H1 (cell line): Measurements from ENCODE around the gene SCFD1. TPM values are rescaled to one million over a fixed set of nuclear protein-coding genes. Genes with fewer than 3 reads are reported as not detected.

Experiments
- CTCF ChIA-PET: fragments of 300-600 bp; sonication (Branson Sonifier 250); formaldehyde crosslinking; loops from one replicate; lab custom pipeline; 2021; ENCODE audit not compliant: partially characterized antibody; lab: Charles Lee
- POLR2A ChIA-PET: fragments of 300-600 bp; sonication (Branson Sonifier 250); formaldehyde crosslinking; loops from one replicate; lab custom pipeline; 2021; ENCODE audit warnings: inconsistent platforms; ENCODE audit not compliant: partially characterized antibody; lab: Charles Lee
- DNase-seq, 2 experiments: peaks; one replicate each; pipeline versions ENCODE4 v3.0.0 to v3.0.0-alpha.2; 2010 to 2022; ENCODE audit warnings: low spot score in 2 of 2, low read depth in 1 of 2, mixed read lengths in 1 of 2
- FAIRE-seq: peaks from 2 replicates; lab custom pipeline; 2011; peaks lifted over from hg19 to GRCh38; lab: Jason Lieb, UNC
- H2AFZ ChIP-seq: 2 replicates; pipeline ENCODE4 v1.8.1; 2012; ENCODE audit warnings: low read length, inconsistent platforms
- H2AK5ac ChIP-seq: 2 replicates; pipeline ENCODE4 v1.6.1; 2013; ENCODE audit warnings: low read depth, low read length
- H2BK120ac ChIP-seq: replicated peaks from 2 replicates; pipeline ENCODE3; 2013; ENCODE audit warnings: low read depth, low read length, inconsistent platforms
- H2BK12ac ChIP-seq: 2 replicates; pipeline ENCODE4 v1.6.1; 2013; ENCODE audit warnings: low read depth, low read length
- H2BK15ac ChIP-seq: 2 replicates; pipeline ENCODE4 v1.6.1; 2013; ENCODE audit warnings: low read length
- H2BK20ac ChIP-seq: 2 replicates; pipeline ENCODE4 v1.6.1; 2013; ENCODE audit warnings: low read length
- H2BK5ac ChIP-seq: 2 replicates; pipeline ENCODE4 v1.6.1; 2013; ENCODE audit warnings: low read depth, low read length
- H3K14ac ChIP-seq: 2 replicates; pipeline ENCODE4 v1.6.1; 2013; ENCODE audit warnings: inconsistent platforms; ENCODE audit not compliant: insufficient read length
- H3K18ac ChIP-seq: 2 replicates; pipeline ENCODE4 v1.6.1; 2013; ENCODE audit warnings: low read length; ENCODE audit errors: extremely low read depth
- H3K23ac ChIP-seq: 2 replicates; pipeline ENCODE4 v1.6.1; 2013; ENCODE audit warnings: inconsistent platforms; ENCODE audit not compliant: insufficient read length
- H3K23me2 ChIP-seq: 2 replicates; pipeline ENCODE4 v1.6.1; 2013; ENCODE audit warnings: low read depth, low read length
- H3K27ac ChIP-seq: 2 replicates; pipeline ENCODE4 v1.6.1; 2011; ENCODE audit warnings: low read depth, low read length, inconsistent platforms
- H3K27me3 ChIP-seq, 4 experiments: replicated peaks in 1 of 4; 1 replicate in 1 of 4; 2 replicates in 3 of 4; pipeline versions ENCODE4 v1.6.1 to v1.8.1; 2011 to 2013; ENCODE audit warnings: low read length in 3 of 4, mild to moderate bottlenecking in 3 of 4, inconsistent platforms in 2 of 4, mixed read lengths in 2 of 4, moderate library complexity in 1 of 4; ENCODE audit not compliant: control insufficient read depth in 3 of 4, insufficient read depth in 3 of 4; ENCODE audit errors: extremely low read depth in 1 of 4
- H3K36me3 ChIP-seq, 4 experiments: 2 replicates each; pipeline versions ENCODE4 v1.6.1 to v1.8.1; 2011 to 2013; ENCODE audit warnings: mild to moderate bottlenecking in 4 of 4, low read length in 3 of 4, moderate library complexity in 2 of 4, control low read depth in 1 of 4, inconsistent platforms in 1 of 4; ENCODE audit not compliant: insufficient read depth in 4 of 4, control insufficient read depth in 2 of 4
- H3K4ac ChIP-seq: replicated peaks from 2 replicates; pipeline ENCODE3; 2013; ENCODE audit warnings: low read length, low read depth, mixed read lengths, inconsistent platforms; ENCODE audit not compliant: insufficient read length
- H3K4me1 ChIP-seq, 4 experiments: replicated peaks in 1 of 4; 1 replicate in 1 of 4; 2 replicates in 3 of 4; pipeline versions ENCODE4 v1.6.1 to v1.8.1; 2011 to 2013; ENCODE audit warnings: low read length in 3 of 4, inconsistent platforms in 2 of 4, mixed read lengths in 1 of 4; ENCODE audit not compliant: insufficient read depth in 4 of 4, control insufficient read depth in 3 of 4
- H3K4me2 ChIP-seq, 2 experiments: 2 replicates each; pipeline versions ENCODE4 v1.6.1 to v1.8.1; 2011 to 2013; ENCODE audit warnings: low read depth in 2 of 2, low read length in 2 of 2, control low read depth in 1 of 2, inconsistent platforms in 1 of 2, mild to moderate bottlenecking in 1 of 2; ENCODE audit not compliant: insufficient read depth in 1 of 2
- H3K4me3 ChIP-seq, 4 experiments: fragments of 200-600, 300-600 bp in 1 of 4; sonication (generic), shearing (Covaris generic), sonication (Bioruptor Twin) in 1 of 4; 2 replicates each; pipeline versions ENCODE4 v1.5.1 to v1.8.1; 2011 to 2016; ENCODE audit warnings: low read length in 4 of 4, low read depth in 3 of 4, control low read depth in 2 of 4, inconsistent platforms in 2 of 4, mild to moderate bottlenecking in 2 of 4, mixed read lengths in 1 of 4, moderate library complexity in 1 of 4; ENCODE audit not compliant: insufficient read depth in 2 of 4; ENCODE audit errors: extremely low read depth in 1 of 4
- H3K56ac ChIP-seq: replicated peaks from 2 replicates; pipeline ENCODE3; 2013; ENCODE audit warnings: low read depth, mild to moderate bottlenecking, mixed read lengths, low read length, inconsistent platforms; ENCODE audit not compliant: insufficient read length
- H3K79me1 ChIP-seq: 2 replicates; pipeline ENCODE4 v1.6.1; 2013; ENCODE audit warnings: low read depth, low read length, control low read depth
- H3K79me2 ChIP-seq, 2 experiments: 2 replicates each; pipeline versions ENCODE4 v1.6.1 to v1.8.1; 2012 to 2013; ENCODE audit warnings: low read length in 2 of 2, mild to moderate bottlenecking in 2 of 2, inconsistent platforms in 1 of 2; ENCODE audit not compliant: insufficient read depth in 2 of 2, control insufficient read depth in 1 of 2
- H3K9ac ChIP-seq, 4 experiments: replicated peaks in 1 of 4; 1 replicate in 1 of 4; 2 replicates in 3 of 4; pipeline versions ENCODE4 v1.6.1 to v1.8.1; 2011 to 2013; ENCODE audit warnings: low read depth in 3 of 4, low read length in 3 of 4, control low read depth in 2 of 4, mild to moderate bottlenecking in 2 of 4, moderate library complexity in 2 of 4, inconsistent platforms in 1 of 4; ENCODE audit errors: extremely low read depth in 1 of 4
- H3K9me3 ChIP-seq, 2 experiments: 2 replicates each; pipeline versions ENCODE4 v1.6.1 to v1.8.1; 2012 to 2013; ENCODE audit warnings: mild to moderate bottlenecking in 2 of 2, moderate library complexity in 2 of 2, control low read depth in 1 of 2, inconsistent platforms in 1 of 2, low read depth in 1 of 2, low read length in 1 of 2, mixed read lengths in 1 of 2; ENCODE audit not compliant: insufficient read depth in 2 of 2
- H4K20me1 ChIP-seq, 2 experiments: replicated peaks in 1 of 2; 2 replicates each; pipeline versions ENCODE3 to v1.8.1; 2011 to 2013; ENCODE audit warnings: inconsistent platforms in 2 of 2, low read length in 2 of 2, mild to moderate bottlenecking in 1 of 2; ENCODE audit not compliant: insufficient read depth in 2 of 2, control insufficient read depth in 1 of 2
- H4K5ac ChIP-seq: 2 replicates; pipeline ENCODE4 v1.6.1; 2013; ENCODE audit warnings: low read length, low read depth, mixed read lengths, inconsistent platforms; ENCODE audit not compliant: insufficient read length
- H4K8ac ChIP-seq: 2 replicates; pipeline ENCODE4 v1.8.0; 2013; ENCODE audit warnings: mild to moderate bottlenecking, moderate library complexity, low read length, inconsistent platforms; ENCODE audit not compliant: insufficient read depth; ENCODE audit errors: extremely low read depth
- H4K91ac ChIP-seq: replicated peaks from 2 replicates; pipeline ENCODE3; 2013; ENCODE audit warnings: low read length, mixed read lengths, inconsistent platforms; ENCODE audit not compliant: insufficient read length
- ATF2 ChIP-seq: IDR thresholded peaks from 2 replicates; pipeline ENCODE4 v1.6.1; 2012; ENCODE audit warnings: low read length, inconsistent platforms
- CHD1 ChIP-seq: IDR thresholded peaks from 2 replicates; pipeline ENCODE4 v1.6.1; 2012; ENCODE audit warnings: low read depth, low read length, improper control_type of control experiment
- SP4 ChIP-seq: IDR thresholded peaks from 2 replicates; pipeline ENCODE4 v1.6.1; 2012; ENCODE audit warnings: low read length, inconsistent platforms
- WGBS, 2 experiments: shearing (Covaris generic) in 1 of 2; methylation state at CpG; one replicate each; pipeline versions ENCODE4 v1.1.6 to v1.1.7; 2013 to 2015; ENCODE audit warnings: low lambda C conversion rate in 2 of 2, mixed read lengths in 2 of 2, inconsistent platforms in 1 of 2, low coverage in 1 of 2, missing lambda C conversion rate in 1 of 2; ENCODE audit not compliant: insufficient replicate concordance in 2 of 2, insufficient coverage in 1 of 2, insufficient read length in 1 of 2; ENCODE audit errors: extremely low coverage in 1 of 2, missing lambda C conversion rate in 1 of 2; 5-methylcytosine and 5-hydroxymethylcytosine counted together
- polyA plus RNA-seq, 7 experiments: library from polyadenylated mRNA; depleted of rRNA in 3 of 7; stranded (reverse) in 5 of 7; unstranded in 2 of 7; fragments of >200 nt in 5 of 7; fragments of 200-250 nt in 2 of 7; gene quantifications; 1 replicate in 5 of 7; 2 replicates in 1 of 7; 4 replicates in 1 of 7; pipeline versions ENCODE4 v1.2.1 to v1.2.3, GENCODE V29; 2011 to 2013; ENCODE audit warnings: missing spikeins in 2 of 7, mixed read lengths in 2 of 7
- total RNA-seq: library from RNA; stranded (reverse); fragmentation: NEBNext Ultra II Directional; extraction: Animal tissue kit (Norgen Biotek cat#: 25700); gene quantifications from 2 replicates; pipeline ENCODE4 v1.2.1, GENCODE V29; 2021

Gene SCFD1
- total and polyA plus RNA-seq, 2 of the 8 experiments (the other 6 are each of a cell fraction or from before 2014, with no cell fraction given), result 32.8 to 64.5 TPM

GRCh38 chr14:30624132-30624423 is 2.0 kb downstream of the SCFD1 start:
- TF ChIP-seq SP4 (no peak), CHD1 (no peak), ATF2 (no peak)
- Histone ChIP-seq H3K36me3 (peaks cover 0 to 2% (median 0%) of the 10 kb centered on the region in 4 experiments; a peak in 1 of 8 replicates), H2AFZ (no peak overlapping the region), H3K18ac (no peak overlapping the region), H3K23me2 (peaks cover 8% of the 10 kb centered on the region; the same call in 1 of the 2 replicates), H3K27ac (no peak overlapping the region), H3K23ac (no peak overlapping the region), H2BK5ac (no peak overlapping the region), H2BK20ac (no peak overlapping the region), H4K8ac (no peak overlapping the region), H4K91ac (no peak overlapping the region), H3K79me1 (peaks cover 3% of the 10 kb centered on the region; the same call in 1 of the 2 replicates), H3K4me1 (peaks cover 0 to 5% (median 0%) of the 10 kb centered on the region in 4 experiments; a peak in 1 of 7 replicates), H3K4me3 (peak overlapping the region in 1 of 4 experiments; percentile 93; a peak in 2 of 8 replicates), H3K79me2 (peaks cover 9 to 64% of the 10 kb centered on the region in 2 experiments), H4K20me1 (peaks cover 5 to 6% of the 10 kb centered on the region in 2 experiments), H3K9ac (no peak overlapping the region), H3K4me2 (peak overlapping the region; percentile 24 to 94; a peak in 3 of 4 replicates), H4K5ac (no peak overlapping the region), H3K9me3 (no peaks in the 10 kb centered on the region), H3K14ac (no peak overlapping the region), H2BK12ac (no peak overlapping the region), H2BK15ac (no peak overlapping the region), H3K56ac (no peak overlapping the region), H3K27me3 (no peaks in the 10 kb centered on the region), H2AK5ac (no peak overlapping the region), H3K4ac (no peak overlapping the region), H2BK120ac (no peak overlapping the region)
- DNase-seq (no peak), FAIRE-seq (no peak)
- WGBS, 2 experiments, result 92% methylated on average over 5 of the region's 5 CpGs; no CpG with 5 or more reads in 1 of the 2 experiments
- CTCF ChIA-PET, result interaction anchor here (0.6 to 1.9 kb wide), 3 partner anchors 31 to 250 kb away, joined by 3 to 4 read pairs (median 3); no protein-coding TSS in a partner anchor
- POLR2A ChIA-PET, result no interaction called here
